ENCODE measurements around the gene SLC22A13.

DNA sequence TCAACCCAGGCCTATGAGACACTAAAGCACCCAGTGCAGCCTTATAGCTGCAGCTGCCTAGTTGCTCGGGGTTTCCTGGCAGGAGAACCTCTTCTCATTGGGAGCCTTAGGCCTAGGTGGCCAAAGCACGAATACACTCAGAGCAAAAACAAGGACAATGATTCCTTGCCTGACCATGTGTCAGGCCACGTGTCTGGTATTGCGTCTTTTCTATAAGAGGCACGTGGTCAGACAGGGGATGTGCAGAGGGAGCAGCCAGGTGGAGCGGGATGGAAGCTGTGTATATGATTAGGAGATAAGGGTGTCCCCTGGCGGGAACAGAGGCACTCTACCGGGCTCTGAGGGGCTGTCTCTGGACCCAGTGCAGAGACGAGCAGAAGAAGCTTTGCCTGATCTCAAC, 42.8 kb downstream of the SLC22A13 start:
- TF ChIP-seq POLR2A (IDR thresholded peaks at IDR 0.05): no peak
- TF ChIP-seq CTCF (IDR thresholded peaks at IDR 0.05): no peak

All from body of pancreas (tissue), 4 donors.